Ovary (tissue), 3 donors: ENCODE data around the gene GGACT.

Source experiments
- EP300 ChIP-seq: sonication (generic); formaldehyde crosslinking; IDR thresholded peaks from one replicate; pipeline ENCODE4 v1.6.1; 2017; ENCODE audit warnings: antibody characterized with exemption
- POLR2A ChIP-seq: fragments of 450-650 bp; IDR thresholded peaks from one replicate; pipeline ENCODE4 v1.6.1; 2017; ENCODE audit warnings: antibody characterized with exemption, mild to moderate bottlenecking, moderate library complexity
- TF ChIP-seq, protein P1 (sequence below), 3 donors: fragments of 450-650 bp in 2 of 3; fragments of 200-600 bp in 1 of 3; IDR thresholded peaks; one replicate each; pipeline versions ENCODE4 v1.5.1 to v1.8.0; 2016 to 2022; ENCODE audit warnings: antibody characterized with exemption in 3 of 3, mild to moderate bottlenecking in 1 of 3
- donor health status: DM: no; HTN: no; CAD: no.

DNA sequence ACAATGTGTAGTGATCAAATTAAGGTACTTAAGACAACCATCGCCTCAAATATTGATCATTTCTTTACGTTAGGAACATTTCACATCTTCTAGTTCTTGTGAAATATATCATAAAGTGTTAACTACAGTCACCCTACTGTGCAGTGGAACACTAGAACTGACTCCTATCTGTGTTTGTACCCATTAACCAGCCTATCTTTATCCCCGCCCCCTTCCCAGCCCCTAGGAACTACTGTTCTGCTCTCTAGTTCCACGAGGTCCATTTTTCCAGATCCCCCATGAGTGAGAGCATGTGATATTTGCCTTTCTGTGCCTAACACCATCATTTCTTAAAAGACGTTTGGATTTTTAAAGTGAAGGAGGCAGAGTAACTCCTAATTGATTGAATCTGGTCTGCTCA lies 24.4 kb upstream of the GGACT start:
- TF ChIP-seq POLR2A = no peak
- no peak for TF ChIP-seq EP300
- TF ChIP-seq, protein P1, sequence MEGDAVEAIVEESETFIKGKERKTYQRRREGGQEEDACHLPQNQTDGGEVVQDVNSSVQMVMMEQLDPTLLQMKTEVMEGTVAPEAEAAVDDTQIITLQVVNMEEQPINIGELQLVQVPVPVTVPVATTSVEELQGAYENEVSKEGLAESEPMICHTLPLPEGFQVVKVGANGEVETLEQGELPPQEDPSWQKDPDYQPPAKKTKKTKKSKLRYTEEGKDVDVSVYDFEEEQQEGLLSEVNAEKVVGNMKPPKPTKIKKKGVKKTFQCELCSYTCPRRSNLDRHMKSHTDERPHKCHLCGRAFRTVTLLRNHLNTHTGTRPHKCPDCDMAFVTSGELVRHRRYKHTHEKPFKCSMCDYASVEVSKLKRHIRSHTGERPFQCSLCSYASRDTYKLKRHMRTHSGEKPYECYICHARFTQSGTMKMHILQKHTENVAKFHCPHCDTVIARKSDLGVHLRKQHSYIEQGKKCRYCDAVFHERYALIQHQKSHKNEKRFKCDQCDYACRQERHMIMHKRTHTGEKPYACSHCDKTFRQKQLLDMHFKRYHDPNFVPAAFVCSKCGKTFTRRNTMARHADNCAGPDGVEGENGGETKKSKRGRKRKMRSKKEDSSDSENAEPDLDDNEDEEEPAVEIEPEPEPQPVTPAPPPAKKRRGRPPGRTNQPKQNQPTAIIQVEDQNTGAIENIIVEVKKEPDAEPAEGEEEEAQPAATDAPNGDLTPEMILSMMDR (IDR thresholded peaks at IDR 0.05) = no peak
